ENCODE measurements around the gene PLCB1.

DNA sequence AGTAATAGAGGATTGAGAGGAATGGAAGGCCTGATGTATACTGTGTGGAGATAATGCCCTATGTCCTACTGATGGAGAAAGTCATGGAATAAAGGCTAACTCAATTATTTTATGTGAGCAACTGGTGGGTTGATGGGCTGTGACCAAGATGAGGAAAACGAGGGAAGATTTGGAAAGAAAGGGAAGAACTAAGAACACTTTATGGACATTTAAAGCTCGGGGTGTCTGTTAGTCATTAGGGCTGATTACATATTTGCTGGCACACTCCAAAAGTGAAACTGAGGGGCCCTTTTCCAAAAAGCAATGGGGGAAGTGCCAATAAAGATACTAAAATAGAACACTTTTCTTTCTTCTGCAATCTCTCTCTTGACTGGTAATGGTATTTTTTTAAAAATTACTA lies 439.5 kb downstream of the PLCB1 start:
- no peak for TF ChIP-seq EZH2 (IDR thresholded peaks at IDR 0.05; ENCODE audit: insufficient read depth, low read length)
- TF ChIP-seq, protein P1, sequence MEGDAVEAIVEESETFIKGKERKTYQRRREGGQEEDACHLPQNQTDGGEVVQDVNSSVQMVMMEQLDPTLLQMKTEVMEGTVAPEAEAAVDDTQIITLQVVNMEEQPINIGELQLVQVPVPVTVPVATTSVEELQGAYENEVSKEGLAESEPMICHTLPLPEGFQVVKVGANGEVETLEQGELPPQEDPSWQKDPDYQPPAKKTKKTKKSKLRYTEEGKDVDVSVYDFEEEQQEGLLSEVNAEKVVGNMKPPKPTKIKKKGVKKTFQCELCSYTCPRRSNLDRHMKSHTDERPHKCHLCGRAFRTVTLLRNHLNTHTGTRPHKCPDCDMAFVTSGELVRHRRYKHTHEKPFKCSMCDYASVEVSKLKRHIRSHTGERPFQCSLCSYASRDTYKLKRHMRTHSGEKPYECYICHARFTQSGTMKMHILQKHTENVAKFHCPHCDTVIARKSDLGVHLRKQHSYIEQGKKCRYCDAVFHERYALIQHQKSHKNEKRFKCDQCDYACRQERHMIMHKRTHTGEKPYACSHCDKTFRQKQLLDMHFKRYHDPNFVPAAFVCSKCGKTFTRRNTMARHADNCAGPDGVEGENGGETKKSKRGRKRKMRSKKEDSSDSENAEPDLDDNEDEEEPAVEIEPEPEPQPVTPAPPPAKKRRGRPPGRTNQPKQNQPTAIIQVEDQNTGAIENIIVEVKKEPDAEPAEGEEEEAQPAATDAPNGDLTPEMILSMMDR (IDR thresholded peaks at IDR 0.05; ENCODE audit: insufficient read depth, low read depth, low read length), result no peak

All from astrocyte (in vitro differentiated cells and primary cell).